DND-41 (cell line): ENCODE results near the gene GRWD1.

Source experiments
- EZH2 ChIP-seq: IDR thresholded peaks from 3 replicates; pipeline ENCODE4 v1.6.1; 2012; ENCODE audit warnings: borderline replicate concordance, low read depth, mild to moderate bottlenecking, moderate library complexity, low read length, inconsistent platforms; ENCODE audit not compliant: severe bottlenecking
- TF ChIP-seq, protein P1 (sequence below): IDR thresholded peaks from 2 replicates; pipeline ENCODE4 v1.5.1; 2012; ENCODE audit warnings: borderline replicate concordance, low read length, moderate library complexity, mild to moderate bottlenecking; ENCODE audit not compliant: poor library complexity, severe bottlenecking; ENCODE audit errors: extremely low read depth

DNA sequence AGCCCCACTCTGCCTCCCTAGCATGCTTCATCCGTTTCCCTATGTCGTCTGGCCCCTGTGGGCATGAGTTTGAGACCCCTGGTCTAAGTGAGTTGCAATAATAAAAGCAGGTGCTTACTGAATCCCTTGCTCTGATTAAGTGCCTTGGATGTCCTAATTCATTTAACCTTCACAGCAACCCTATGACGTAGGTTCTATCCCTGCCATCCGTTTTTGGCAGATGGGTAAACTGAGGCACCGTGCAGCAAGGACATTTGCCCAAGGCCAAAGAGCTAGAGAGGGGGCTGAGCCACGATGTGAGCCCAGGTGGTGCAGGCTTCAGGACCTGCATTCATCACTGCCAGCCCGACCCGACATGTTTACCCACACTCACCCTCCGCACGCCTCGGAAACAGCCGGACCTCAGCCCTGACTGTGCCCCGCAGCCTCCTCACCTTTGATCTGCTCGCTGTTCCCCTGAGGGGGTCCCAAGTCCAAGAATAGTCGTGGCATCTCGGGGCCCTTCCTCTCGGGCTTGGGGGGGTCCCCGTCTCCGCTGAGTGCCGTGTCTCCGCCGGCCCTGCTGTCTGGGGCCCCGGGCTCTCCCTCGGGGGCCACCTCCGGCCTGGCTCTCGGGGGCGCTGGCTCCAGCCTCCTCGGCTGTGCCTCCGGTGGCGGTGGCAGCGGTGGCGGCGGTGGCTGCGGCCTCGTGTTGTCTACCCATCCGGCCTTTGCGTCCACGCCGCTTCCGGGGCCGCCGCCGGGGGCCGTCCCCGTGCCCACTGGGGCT, 51.4 kb downstream of the GRWD1 start:
- TF ChIP-seq, protein P1, sequence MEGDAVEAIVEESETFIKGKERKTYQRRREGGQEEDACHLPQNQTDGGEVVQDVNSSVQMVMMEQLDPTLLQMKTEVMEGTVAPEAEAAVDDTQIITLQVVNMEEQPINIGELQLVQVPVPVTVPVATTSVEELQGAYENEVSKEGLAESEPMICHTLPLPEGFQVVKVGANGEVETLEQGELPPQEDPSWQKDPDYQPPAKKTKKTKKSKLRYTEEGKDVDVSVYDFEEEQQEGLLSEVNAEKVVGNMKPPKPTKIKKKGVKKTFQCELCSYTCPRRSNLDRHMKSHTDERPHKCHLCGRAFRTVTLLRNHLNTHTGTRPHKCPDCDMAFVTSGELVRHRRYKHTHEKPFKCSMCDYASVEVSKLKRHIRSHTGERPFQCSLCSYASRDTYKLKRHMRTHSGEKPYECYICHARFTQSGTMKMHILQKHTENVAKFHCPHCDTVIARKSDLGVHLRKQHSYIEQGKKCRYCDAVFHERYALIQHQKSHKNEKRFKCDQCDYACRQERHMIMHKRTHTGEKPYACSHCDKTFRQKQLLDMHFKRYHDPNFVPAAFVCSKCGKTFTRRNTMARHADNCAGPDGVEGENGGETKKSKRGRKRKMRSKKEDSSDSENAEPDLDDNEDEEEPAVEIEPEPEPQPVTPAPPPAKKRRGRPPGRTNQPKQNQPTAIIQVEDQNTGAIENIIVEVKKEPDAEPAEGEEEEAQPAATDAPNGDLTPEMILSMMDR = no peak
- TF ChIP-seq EZH2 = no peak
